PC-9 (cell line): ENCODE results near the gene ARPC5.

ENCODE experiments used
- CTCF ChIP-seq: fragments of 200-600 bp; sonication (generic); conservative IDR thresholded peaks from 2 replicates; pipeline ENCODE4 v1.6.1; 2017; ENCODE audit warnings: mixed run types, antibody characterized with exemption, mild to moderate bottlenecking, moderate library complexity
- EZH2 ChIP-seq: fragments of 200-600 bp; sonication (generic); IDR thresholded peaks from 2 replicates; pipeline ENCODE4 v1.8.0; 2017; ENCODE audit warnings: antibody characterized with exemption, low read depth

GRCh38 chr1:183598386-183598785 is 37.2 kb downstream of the ARPC5 start:
- TF ChIP-seq CTCF (no peak), EZH2 (no peak)
